Spleen (tissue), 7 donors: ENCODE measurements around the gene NTN1.

Source experiments
- POLR2A ChIP-seq, 3 donors: fragments of 450-650 bp; IDR thresholded peaks; one replicate each; pipeline ENCODE4 v1.5.1; 2017; ENCODE audit warnings: antibody characterized with exemption in 3 of 3, mild to moderate bottlenecking in 1 of 3
- TF ChIP-seq, protein P1 (sequence below), 11 experiments: fragments of 200-600 bp in 7 of 11; fragments of 450-650 bp in 4 of 11; sonication (generic) in 4 of 11; IDR thresholded peaks in 8 of 11; conservative IDR thresholded peaks in 3 of 11; 1 replicate in 7 of 11; 2 replicates in 4 of 11; pipeline versions ENCODE4 v1.4.0 to v1.8.0; 2016 to 2021; ENCODE audit warnings: antibody characterized with exemption in 11 of 11, inconsistent platforms in 4 of 11, mild to moderate bottlenecking in 1 of 11
- donor health status: DM: no; HTN: no; CAD: no; lungs with moderate emphysema.
- donor health status: DM: no; HTN: no; CAD: no.
- donor health status: DM: no; HTN: no; CAD: no.

DNA sequence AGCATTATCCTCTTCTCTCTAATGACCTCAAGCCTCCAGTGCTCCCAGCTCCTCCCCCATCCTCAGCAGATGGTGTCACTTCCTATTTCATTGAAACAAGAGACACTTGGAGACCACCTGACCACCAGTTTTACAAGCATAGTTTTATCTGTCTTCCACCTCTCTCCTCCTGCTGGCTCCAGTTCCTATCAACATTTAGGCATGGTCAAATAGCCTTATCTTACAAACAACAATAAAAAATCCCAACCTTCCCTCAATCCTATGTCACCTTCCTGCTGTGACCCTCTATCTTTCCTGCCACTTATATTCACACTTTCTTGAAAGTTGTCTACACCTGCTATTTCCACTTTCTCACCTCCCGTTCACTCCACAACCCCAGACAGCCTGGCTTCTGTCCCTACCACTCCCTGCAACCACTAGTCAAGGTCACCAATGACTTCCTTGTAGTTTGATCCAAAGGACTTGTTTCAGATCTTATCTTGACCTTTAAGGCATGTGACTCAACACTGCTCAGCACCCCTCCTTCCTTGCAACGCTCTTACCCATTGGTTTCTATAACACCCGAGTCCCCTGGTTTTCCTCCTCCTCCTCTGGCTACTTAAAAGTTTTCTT is 4.3 kb upstream of the NTN1 start:
- TF ChIP-seq, protein P1, sequence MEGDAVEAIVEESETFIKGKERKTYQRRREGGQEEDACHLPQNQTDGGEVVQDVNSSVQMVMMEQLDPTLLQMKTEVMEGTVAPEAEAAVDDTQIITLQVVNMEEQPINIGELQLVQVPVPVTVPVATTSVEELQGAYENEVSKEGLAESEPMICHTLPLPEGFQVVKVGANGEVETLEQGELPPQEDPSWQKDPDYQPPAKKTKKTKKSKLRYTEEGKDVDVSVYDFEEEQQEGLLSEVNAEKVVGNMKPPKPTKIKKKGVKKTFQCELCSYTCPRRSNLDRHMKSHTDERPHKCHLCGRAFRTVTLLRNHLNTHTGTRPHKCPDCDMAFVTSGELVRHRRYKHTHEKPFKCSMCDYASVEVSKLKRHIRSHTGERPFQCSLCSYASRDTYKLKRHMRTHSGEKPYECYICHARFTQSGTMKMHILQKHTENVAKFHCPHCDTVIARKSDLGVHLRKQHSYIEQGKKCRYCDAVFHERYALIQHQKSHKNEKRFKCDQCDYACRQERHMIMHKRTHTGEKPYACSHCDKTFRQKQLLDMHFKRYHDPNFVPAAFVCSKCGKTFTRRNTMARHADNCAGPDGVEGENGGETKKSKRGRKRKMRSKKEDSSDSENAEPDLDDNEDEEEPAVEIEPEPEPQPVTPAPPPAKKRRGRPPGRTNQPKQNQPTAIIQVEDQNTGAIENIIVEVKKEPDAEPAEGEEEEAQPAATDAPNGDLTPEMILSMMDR (IDR thresholded peaks at IDR 0.05 in 8 of 11, conservative IDR thresholded peaks at IDR 0.05 in 3 of 11), result no peak
- no peak for TF ChIP-seq POLR2A (IDR thresholded peaks at IDR 0.05)
